ENCODE measurements around the gene BRINP3.

The BRINP3 gene

DNA sequence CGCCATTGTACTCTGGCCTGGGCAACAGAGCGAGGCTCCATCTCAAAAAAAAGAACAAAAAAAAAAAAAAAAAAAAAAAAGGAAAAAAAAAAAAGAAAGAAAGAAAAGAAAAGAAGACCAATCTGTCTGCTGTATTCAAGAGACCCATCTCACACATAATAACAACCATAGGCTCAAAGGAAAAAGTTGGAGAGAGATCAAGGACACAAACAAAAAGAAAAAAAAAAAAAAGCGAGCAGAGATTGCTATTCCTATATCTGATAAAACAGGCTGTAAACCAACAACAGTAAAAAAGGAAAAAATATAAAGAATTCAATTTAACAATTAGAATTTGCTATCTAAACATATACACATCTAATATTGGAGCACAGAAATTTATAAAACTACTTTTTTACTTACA, 150.4 kb downstream of the BRINP3 start:
- Histone ChIP-seq H3K27ac (ENCODE audit: low read depth, low read length) (no peak overlapping the region), H3K4me1 (ENCODE audit: control insufficient read depth, insufficient read depth, low read length) (no peaks in the 10 kb centered on the region), H3K9ac (ENCODE audit: low read length) (no peak overlapping the region), H3K27me3 (ENCODE audit: control insufficient read depth, insufficient read depth, low read length) (no peaks in the 10 kb centered on the region), H3K4me3 (ENCODE audit: low read depth, low read length) (no peak overlapping the region), H3K36me3 (ENCODE audit: control insufficient read depth, insufficient read depth, low read length) (no peaks in the 10 kb centered on the region), H3K9me3 (ENCODE audit: control insufficient read depth, insufficient read depth, low read depth, low read length) (no peaks in the 10 kb centered on the region)

DNA sequence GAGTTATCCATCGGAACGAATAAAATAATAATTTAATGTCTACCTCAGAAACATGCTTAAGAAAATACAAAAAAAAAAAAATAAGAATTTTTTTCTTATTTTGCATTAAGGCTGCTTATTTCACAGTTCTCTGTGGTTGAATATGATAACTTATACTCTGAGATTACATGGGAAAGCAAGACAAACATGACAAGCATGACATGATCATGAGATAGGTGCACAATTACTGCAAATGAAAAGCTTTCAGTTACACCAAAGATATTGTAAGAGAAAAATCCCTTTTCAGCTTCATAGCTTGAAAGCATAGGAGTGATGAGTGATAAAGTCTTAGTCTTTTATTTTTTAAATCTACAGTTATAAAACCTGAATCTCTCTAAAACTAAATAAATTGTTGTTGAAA, 154.1 kb downstream of the BRINP3 start:
- Histone ChIP-seq H3K9ac (ENCODE audit: low read length) (no peak overlapping the region), H3K27me3 (ENCODE audit: control insufficient read depth, insufficient read depth, low read length) (no peaks in the 10 kb centered on the region), H3K4me3 (ENCODE audit: low read depth, low read length) (no peak overlapping the region), H3K4me1 (ENCODE audit: control insufficient read depth, insufficient read depth, low read length) (no peaks in the 10 kb centered on the region), H3K36me3 (ENCODE audit: control insufficient read depth, insufficient read depth, low read length) (no peaks in the 10 kb centered on the region), H3K9me3 (ENCODE audit: control insufficient read depth, insufficient read depth, low read depth, low read length) (no peaks in the 10 kb centered on the region), H3K27ac (ENCODE audit: low read depth, low read length) (no peak overlapping the region)

GRCh38 chr1:190322274-190322673, 155.4 kb downstream of the BRINP3 start:
- H3K27ac ChIP-seq (ENCODE audit: low read depth, low read length), result no peak overlapping the region
- H3K9me3 ChIP-seq (ENCODE audit: control insufficient read depth, insufficient read depth, low read depth, low read length), result no peaks in the 10 kb centered on the region
- H3K9ac ChIP-seq (ENCODE audit: low read length), result no peak overlapping the region
- H3K36me3 ChIP-seq (ENCODE audit: control insufficient read depth, insufficient read depth, low read length), result no peaks in the 10 kb centered on the region
- no peaks in the 10 kb centered on the region for H3K4me1 ChIP-seq (ENCODE audit: control insufficient read depth, insufficient read depth, low read length)
- H3K27me3 ChIP-seq (ENCODE audit: control insufficient read depth, insufficient read depth, low read length), result no peaks in the 10 kb centered on the region
- no peak overlapping the region for H3K4me3 ChIP-seq (ENCODE audit: low read depth, low read length)

DNA sequence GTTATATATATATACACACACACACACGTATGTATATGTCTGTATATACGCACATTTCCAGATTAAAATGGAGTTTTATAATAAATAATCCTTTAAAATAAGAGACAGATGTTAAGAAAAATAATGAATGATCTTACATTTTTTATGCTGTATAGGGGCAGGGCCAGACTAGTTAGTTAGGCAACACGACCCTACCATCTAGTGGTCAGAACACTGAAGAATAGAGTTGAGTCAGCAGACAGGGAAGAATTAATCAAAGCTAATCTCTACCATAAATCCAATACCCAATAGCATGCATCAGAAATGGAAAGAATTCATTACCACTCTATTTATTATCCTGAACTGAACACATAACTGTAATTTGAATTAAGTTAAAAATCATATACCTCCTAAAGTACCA, 156.7 kb downstream of the BRINP3 start:
- Histone ChIP-seq H3K9ac (ENCODE audit: low read length) (no peak overlapping the region), H3K36me3 (ENCODE audit: control insufficient read depth, insufficient read depth, low read length) (no peaks in the 10 kb centered on the region), H3K27ac (ENCODE audit: low read depth, low read length) (no peak overlapping the region), H3K4me3 (ENCODE audit: low read depth, low read length) (no peak overlapping the region), H3K9me3 (ENCODE audit: control insufficient read depth, insufficient read depth, low read depth, low read length) (no peaks in the 10 kb centered on the region), H3K27me3 (ENCODE audit: control insufficient read depth, insufficient read depth, low read length) (no peaks in the 10 kb centered on the region), H3K4me1 (ENCODE audit: control insufficient read depth, insufficient read depth, low read length) (no peaks in the 10 kb centered on the region)

DNA sequence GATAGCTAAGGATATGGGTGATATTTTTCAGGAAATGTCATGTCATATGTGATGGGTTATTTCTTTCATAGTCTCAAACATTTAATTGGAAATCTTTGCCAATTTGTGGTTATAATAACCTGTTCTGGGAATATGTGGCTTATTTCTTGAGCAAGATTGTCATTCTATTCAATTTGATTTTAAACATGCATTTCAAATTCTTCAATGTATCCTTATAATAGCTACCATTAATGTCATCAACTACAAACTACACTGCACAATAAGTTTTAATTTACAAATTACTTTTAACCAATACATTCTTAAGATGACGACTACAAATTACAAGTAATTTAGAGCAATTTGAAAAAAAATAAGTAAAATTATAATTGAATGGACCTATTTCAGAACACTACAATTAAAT, 164.9 kb downstream of the BRINP3 start:
- H3K27me3 ChIP-seq (ENCODE audit: control insufficient read depth, insufficient read depth, low read length), result no peaks in the 10 kb centered on the region
- H3K36me3 ChIP-seq (ENCODE audit: control insufficient read depth, insufficient read depth, low read length), result no peaks in the 10 kb centered on the region
- no peak overlapping the region for H3K4me3 ChIP-seq (ENCODE audit: low read depth, low read length)
- no peak overlapping the region for H3K9ac ChIP-seq (ENCODE audit: low read length)
- no peak overlapping the region for H3K27ac ChIP-seq (ENCODE audit: low read depth, low read length)
- H3K9me3 ChIP-seq (ENCODE audit: control insufficient read depth, insufficient read depth, low read depth, low read length), result no peaks in the 10 kb centered on the region
- no peaks in the 10 kb centered on the region for H3K4me1 ChIP-seq (ENCODE audit: control insufficient read depth, insufficient read depth, low read length)

GRCh38 chr1:190303501-190303900, 174.2 kb downstream of the BRINP3 start:
- Histone ChIP-seq H3K36me3 (ENCODE audit: control insufficient read depth, insufficient read depth, low read length) (no peaks in the 10 kb centered on the region), H3K4me3 (ENCODE audit: low read depth, low read length) (no peak overlapping the region), H3K4me1 (ENCODE audit: control insufficient read depth, insufficient read depth, low read length) (no peaks in the 10 kb centered on the region), H3K9ac (ENCODE audit: low read length) (no peak overlapping the region), H3K27ac (ENCODE audit: low read depth, low read length) (no peak overlapping the region), H3K27me3 (ENCODE audit: control insufficient read depth, insufficient read depth, low read length) (no peaks in the 10 kb centered on the region), H3K9me3 (ENCODE audit: control insufficient read depth, insufficient read depth, low read depth, low read length) (no peaks in the 10 kb centered on the region)

DNA sequence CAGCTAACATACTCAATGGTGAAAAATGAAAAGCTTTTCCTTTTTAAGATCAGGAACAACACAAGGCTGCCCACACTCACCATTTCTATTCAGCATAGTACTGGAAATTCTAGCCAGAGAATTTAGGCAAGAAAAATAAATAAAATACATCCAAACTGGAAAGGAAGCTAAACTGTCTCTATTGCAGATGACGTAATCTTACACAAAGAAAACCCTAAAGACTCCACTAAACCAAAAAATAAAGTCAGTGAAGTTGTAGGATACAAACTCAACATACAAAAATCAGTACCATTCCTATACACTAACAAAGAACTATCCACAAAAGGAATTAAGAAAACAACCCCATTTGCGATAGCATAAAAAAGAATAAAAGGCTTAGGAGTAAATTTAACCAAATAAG, 181.2 kb downstream of the BRINP3 start:
- no peaks in the 10 kb centered on the region for H3K9me3 ChIP-seq (ENCODE audit: control insufficient read depth, insufficient read depth, low read depth, low read length)
- no peak overlapping the region for H3K27ac ChIP-seq (ENCODE audit: low read depth, low read length)
- H3K9ac ChIP-seq (ENCODE audit: low read length), result no peak overlapping the region
- H3K36me3 ChIP-seq (ENCODE audit: control insufficient read depth, insufficient read depth, low read length), result no peaks in the 10 kb centered on the region
- no peaks in the 10 kb centered on the region for H3K4me1 ChIP-seq (ENCODE audit: control insufficient read depth, insufficient read depth, low read length)
- H3K4me3 ChIP-seq (ENCODE audit: low read depth, low read length), result no peak overlapping the region
- no peaks in the 10 kb centered on the region for H3K27me3 ChIP-seq (ENCODE audit: control insufficient read depth, insufficient read depth, low read length)

DNA sequence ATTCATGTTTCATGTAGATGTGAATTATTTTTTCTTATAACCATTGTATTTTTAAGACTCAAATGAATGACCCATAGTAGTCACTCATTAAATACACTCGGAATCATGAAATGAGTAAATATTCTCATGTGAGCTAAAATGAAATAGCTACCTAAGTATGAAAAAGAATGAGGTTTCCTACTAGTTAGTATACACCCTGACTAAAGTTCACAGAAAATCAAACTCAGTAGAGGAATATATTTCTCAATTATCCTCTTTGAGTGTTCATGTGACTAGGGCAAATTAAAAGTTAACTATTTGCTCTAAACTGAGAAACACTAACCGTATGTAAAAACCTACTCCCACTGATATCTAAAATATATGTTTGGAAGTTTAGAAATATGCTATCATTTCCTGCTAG, 187.8 kb downstream of the BRINP3 start:
- H3K4me1 ChIP-seq (ENCODE audit: control insufficient read depth, insufficient read depth, low read length), result no peaks in the 10 kb centered on the region

GRCh38 chr1:190286111-190286510, 191.6 kb downstream of the BRINP3 start:
- Histone ChIP-seq H3K9me3 (ENCODE audit: control insufficient read depth, insufficient read depth, low read depth, low read length) (no peaks in the 10 kb centered on the region), H3K36me3 (ENCODE audit: control insufficient read depth, insufficient read depth, low read length) (no peaks in the 10 kb centered on the region), H3K9ac (ENCODE audit: low read length) (no peak overlapping the region), H3K27ac (ENCODE audit: low read depth, low read length) (no peak overlapping the region), H3K27me3 (ENCODE audit: control insufficient read depth, insufficient read depth, low read length) (no peaks in the 10 kb centered on the region), H3K4me3 (ENCODE audit: low read depth, low read length) (no peak overlapping the region), H3K4me1 (ENCODE audit: control insufficient read depth, insufficient read depth, low read length) (no peaks in the 10 kb centered on the region)

More for the DNA sequence above, 187.8 kb downstream of the BRINP3 start:
- no peak overlapping the region for H3K9ac ChIP-seq (ENCODE audit: low read length)
- H3K4me3 ChIP-seq (ENCODE audit: low read depth, low read length), result no peak overlapping the region
- H3K36me3 ChIP-seq (ENCODE audit: control insufficient read depth, insufficient read depth, low read length), result no peaks in the 10 kb centered on the region
- no peaks in the 10 kb centered on the region for H3K9me3 ChIP-seq (ENCODE audit: control insufficient read depth, insufficient read depth, low read depth, low read length)
- no peaks in the 10 kb centered on the region for H3K27me3 ChIP-seq (ENCODE audit: control insufficient read depth, insufficient read depth, low read length)
- H3K27ac ChIP-seq (ENCODE audit: low read depth, low read length), result no peak overlapping the region

DNA sequence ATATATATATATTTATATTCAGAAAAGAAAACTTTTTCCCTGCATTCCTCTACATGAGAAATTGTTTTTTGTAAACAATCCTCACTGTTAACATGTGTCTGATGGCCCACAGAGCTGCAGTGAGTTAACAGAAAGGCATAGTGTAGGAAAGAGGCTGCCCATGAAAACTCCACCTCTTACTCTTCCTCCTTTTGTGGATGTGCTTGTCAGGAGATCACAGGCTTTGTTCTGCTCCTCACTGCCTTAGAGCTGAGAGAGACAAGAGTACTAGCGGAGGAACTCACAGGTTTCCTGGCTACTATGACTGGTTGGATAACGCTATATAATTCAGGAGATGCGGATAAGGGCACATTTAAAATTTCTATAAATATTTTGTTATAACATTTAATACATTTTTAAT, 200.6 kb downstream of the BRINP3 start:
- Histone ChIP-seq H3K4me3 (ENCODE audit: low read depth, low read length) (no peak overlapping the region), H3K4me1 (ENCODE audit: control insufficient read depth, insufficient read depth, low read length) (no peaks in the 10 kb centered on the region), H3K27ac (ENCODE audit: low read depth, low read length) (no peak overlapping the region), H3K36me3 (ENCODE audit: control insufficient read depth, insufficient read depth, low read length) (no peaks in the 10 kb centered on the region), H3K9ac (ENCODE audit: low read length) (no peak overlapping the region), H3K9me3 (ENCODE audit: control insufficient read depth, insufficient read depth, low read depth, low read length) (no peaks in the 10 kb centered on the region), H3K27me3 (ENCODE audit: control insufficient read depth, insufficient read depth, low read length) (no peaks in the 10 kb centered on the region)

- Histone ChIP-seq H3K9me3 (ENCODE audit: control insufficient read depth, insufficient read depth, low read depth, low read length) (no peaks in the 10 kb centered on the region), H3K36me3 (ENCODE audit: control insufficient read depth, insufficient read depth, low read length) (no peaks in the 10 kb centered on the region), H3K4me1 (ENCODE audit: control insufficient read depth, insufficient read depth, low read length) (no peaks in the 10 kb centered on the region), H3K4me3 (ENCODE audit: low read depth, low read length) (no peak overlapping the region), H3K9ac (ENCODE audit: low read length) (no peak overlapping the region), H3K27me3 (ENCODE audit: control insufficient read depth, insufficient read depth, low read length) (no peaks in the 10 kb centered on the region), H3K27ac (ENCODE audit: low read depth, low read length) (no peak overlapping the region)
Observed at GRCh38 chr1:190274721-190275120, 202.9 kb downstream of the BRINP3 start.

DNA sequence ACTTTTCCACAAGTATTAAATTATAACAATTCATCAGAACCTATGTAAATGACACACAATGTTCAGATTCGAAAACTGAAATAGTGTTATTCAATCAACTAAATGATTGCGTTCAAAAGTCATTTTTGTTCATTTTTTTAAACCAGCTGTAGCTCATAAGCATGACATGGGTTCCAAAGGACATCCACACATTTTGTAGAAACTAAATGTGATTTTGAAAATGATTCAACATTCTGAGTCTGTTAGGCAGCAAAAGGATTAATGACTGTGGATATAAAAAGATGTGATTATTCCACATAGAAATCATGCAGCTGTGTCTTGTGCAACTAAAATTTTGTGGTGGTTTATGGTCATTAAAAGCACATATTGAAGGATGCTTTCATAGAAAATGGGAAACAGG, 204.5 kb downstream of the BRINP3 start:
- Histone ChIP-seq H3K9ac (ENCODE audit: low read length) (no peak overlapping the region), H3K4me1 (ENCODE audit: control insufficient read depth, insufficient read depth, low read length) (no peaks in the 10 kb centered on the region), H3K27me3 (ENCODE audit: control insufficient read depth, insufficient read depth, low read length) (no peaks in the 10 kb centered on the region), H3K27ac (ENCODE audit: low read depth, low read length) (no peak overlapping the region), H3K36me3 (ENCODE audit: control insufficient read depth, insufficient read depth, low read length) (no peaks in the 10 kb centered on the region), H3K9me3 (ENCODE audit: control insufficient read depth, insufficient read depth, low read depth, low read length) (no peaks in the 10 kb centered on the region), H3K4me3 (ENCODE audit: low read depth, low read length) (no peak overlapping the region)

All from HUES6 (cell line).